Pancreas (tissue), 10 donors: ENCODE data around the gene GAGE1. TPM values are rescaled to one million over a fixed set of nuclear protein-coding genes. Genes with fewer than 3 reads are reported as not detected.

Experiments used
- ATAC-seq, 4 donors: fragments of 200-7000 bp; cut with Tn5 transposase; one replicate each; pipeline versions ENCODE4 v1.8.0 to v1.9.1; 2020; ENCODE audit warnings: mild to moderate bottlenecking in 4 of 4, moderate library complexity in 4 of 4
- DNase-seq, 6 donors: peaks; one replicate each; pipeline ENCODE4 v3.0.0-alpha.2; 2020
- FAIRE-seq: peaks from 2 replicates; lab custom pipeline; 2012; peaks lifted over from hg19 to GRCh38; lab: Jason Lieb, UNC
- H3K27ac ChIP-seq, 4 donors: fragments of 200-600 bp; sonication (generic); 1 replicate in 3 of 4; 2 replicates in 1 of 4; pipeline versions ENCODE4 v1.5.0 to v1.8.0; 2020
- H3K27me3 ChIP-seq, 4 donors: fragments of 200-600 bp; one replicate each; pipeline ENCODE4 v1.8.0; 2021
- H3K36me3 ChIP-seq, 3 donors: fragments of 200-600 bp; sonication (generic) in 1 of 3; one replicate each; pipeline versions ENCODE4 v1.5.0 to v1.8.0; 2020 to 2021
- H3K4me1 ChIP-seq, 3 donors: fragments of 200-600 bp; one replicate each; pipeline ENCODE4 v1.8.0; 2021
- H3K4me3 ChIP-seq, 4 donors: fragments of 200-600 bp; sonication (generic) in 2 of 4; one replicate each; pipeline versions ENCODE4 v1.5.0 to v1.8.0; 2020 to 2021
- H3K9me3 ChIP-seq, 4 donors: fragments of 200-600 bp; one replicate each; pipeline ENCODE4 v1.8.0; 2021
- CTCF ChIP-seq, 4 donors: fragments of 200-600 bp; sonication (generic) in 3 of 4; IDR thresholded peaks; one replicate each; pipeline versions ENCODE4 v1.5.0 to v1.8.0; 2021; ENCODE audit warnings: antibody characterized with exemption in 4 of 4
- WGBS, 2 donors: extraction: QIAGEN DNeasy Blood & Tissue Kit; methylation state at CpG; one replicate each; pipeline ENCODE4 v1.1.7; 2013; 5-methylcytosine and 5-hydroxymethylcytosine counted together
- intact Hi-C, 3 donors: fragments of 100-400 bp; cut with DNase I; formaldehyde crosslinking; loops; one replicate each; pipeline versions ENCODE4 v1.11.1 to v1.14.2; 2022
- polyA plus RNA-seq, 2 donors: library from polyadenylated mRNA; stranded (reverse); fragments of 200-250 nt; gene quantifications; one replicate each; pipeline ENCODE4 v1.2.3, GENCODE V29; 2013
- total RNA-seq, 6 donors: library from RNA; stranded (reverse); fragmentation: NEBNext Ultra II Directional in 4 of 6; extraction: Animal tissue kit (Norgen Biotek cat#: 25700) in 4 of 6; gene quantifications; one replicate each; pipeline versions ENCODE4 v1.2.1 to v1.2.4, GENCODE V29; 2021 to 2023
- donor health status: healthy with polysubstance abuse.
- donor health status: DM: no; HTN: no; CAD: no; lungs with moderate emphysema.
- donor health status: DM: no; HTN: no; CAD: no.
- donor health status: control.
- donor health status: control.
- donor health status: Bipolar disorder and iron deficiency.
- donor health status: DM: yes; HTN: yes; CAD: no.
- donor health status: DM: no; HTN: no; CAD: no.
- donor health status: DM: no; HTN: no; CAD: no.
- donor health status: DM: yes; HTN: yes; CAD: no.

Gene GAGE1
- total and polyA plus RNA-seq, 8 donors, result 0.44 TPM; not detected in 7

GRCh38 chrX:49610718-49611310 is 12.0 kb downstream of the GAGE1 start:
- Histone ChIP-seq H3K4me3 (no peak overlapping the region), H3K27me3 (peaks cover 0 to 12% (median 0%) of the 10 kb centered on the region in 4 donors), H3K36me3 (no peaks in the 10 kb centered on the region), H3K27ac (no peak overlapping the region), H3K9me3 (no peaks in the 10 kb centered on the region), H3K4me1 (no peaks in the 10 kb centered on the region)
- intact Hi-C loops, result no loop called here
- 18 to 31% methylated on average over 7 of the region's 7 CpGs for WGBS, 2 donors
- FAIRE-seq, result no peak
- DNase-seq, result no peak
- no peak for ATAC-seq
- TF ChIP-seq CTCF (IDR thresholded peaks at IDR 0.05), result no peak

GRCh38 chrX:49618574-49618973 is 19.8 kb downstream of the GAGE1 start:
- Histone ChIP-seq H3K4me1 (no peaks in the 10 kb centered on the region), H3K36me3 (no peaks in the 10 kb centered on the region), H3K9me3 (no peaks in the 10 kb centered on the region), H3K27ac (no peak overlapping the region), H3K4me3 (no peak overlapping the region), H3K27me3 (no peaks in the 10 kb centered on the region)
- WGBS, 2 donors, result 58 to 86% methylated on average over 2 of the region's 2 CpGs
- intact Hi-C loops, result no loop called here
- ATAC-seq (no peak), DNase-seq (no peak), FAIRE-seq (no peak)
- TF ChIP-seq CTCF (IDR thresholded peaks at IDR 0.05), result no peak

DNA sequence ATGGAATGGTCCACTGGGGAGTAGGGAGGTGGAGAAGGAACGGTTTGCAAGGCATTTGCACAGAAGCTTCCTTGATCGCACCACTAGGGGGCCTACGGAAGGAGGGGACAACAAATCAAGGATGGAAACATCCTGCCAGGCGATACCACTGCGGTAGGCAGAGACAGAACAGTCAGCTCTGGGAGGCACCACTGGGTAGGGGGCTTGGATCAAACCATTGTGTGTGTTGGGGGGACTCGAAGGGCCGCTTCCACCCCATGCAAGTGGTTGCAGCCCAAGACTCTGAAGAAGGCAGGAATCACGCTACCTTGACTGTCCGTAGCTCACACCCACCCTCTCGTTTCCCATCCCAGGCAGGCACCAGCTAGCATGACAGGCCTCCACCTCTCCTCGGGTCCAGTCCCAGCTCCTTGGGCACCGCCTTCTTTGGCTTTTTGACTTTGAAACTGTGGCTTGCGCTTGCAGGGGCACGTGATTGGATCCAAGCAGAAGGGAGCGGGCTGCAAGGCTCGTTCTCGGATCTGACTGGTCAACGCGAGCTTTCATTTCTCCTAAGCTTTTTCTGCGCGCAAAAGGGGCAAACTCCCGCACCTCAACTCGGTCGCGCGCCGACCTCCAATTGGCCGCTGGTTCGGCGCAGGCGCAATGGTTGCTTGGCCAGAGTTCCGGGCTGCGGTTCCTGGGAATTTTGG is 28.4 kb downstream of the GAGE1 start:
- no peaks in the 10 kb centered on the region for H3K9me3 ChIP-seq
- FAIRE-seq, result no peak
- ATAC-seq, result peak in 2 of 4 donors; percentile 46 to 55
- 54 to 63% methylated on average over 33 of the region's 33 CpGs for WGBS, 2 donors
- intact Hi-C loops, result no loop called here
- no peaks in the 10 kb centered on the region for H3K36me3 ChIP-seq
- H3K27ac ChIP-seq, result no peak overlapping the region
- H3K4me1 ChIP-seq, result no peaks in the 10 kb centered on the region
- peak in 1 of 6 donors; percentile 16 for DNase-seq
- TF ChIP-seq CTCF (IDR thresholded peaks at IDR 0.05), result no peak
- peak overlapping the region in 1 of 4 donors; percentile 18 for H3K4me3 ChIP-seq
- no peaks in the 10 kb centered on the region for H3K27me3 ChIP-seq

DNA sequence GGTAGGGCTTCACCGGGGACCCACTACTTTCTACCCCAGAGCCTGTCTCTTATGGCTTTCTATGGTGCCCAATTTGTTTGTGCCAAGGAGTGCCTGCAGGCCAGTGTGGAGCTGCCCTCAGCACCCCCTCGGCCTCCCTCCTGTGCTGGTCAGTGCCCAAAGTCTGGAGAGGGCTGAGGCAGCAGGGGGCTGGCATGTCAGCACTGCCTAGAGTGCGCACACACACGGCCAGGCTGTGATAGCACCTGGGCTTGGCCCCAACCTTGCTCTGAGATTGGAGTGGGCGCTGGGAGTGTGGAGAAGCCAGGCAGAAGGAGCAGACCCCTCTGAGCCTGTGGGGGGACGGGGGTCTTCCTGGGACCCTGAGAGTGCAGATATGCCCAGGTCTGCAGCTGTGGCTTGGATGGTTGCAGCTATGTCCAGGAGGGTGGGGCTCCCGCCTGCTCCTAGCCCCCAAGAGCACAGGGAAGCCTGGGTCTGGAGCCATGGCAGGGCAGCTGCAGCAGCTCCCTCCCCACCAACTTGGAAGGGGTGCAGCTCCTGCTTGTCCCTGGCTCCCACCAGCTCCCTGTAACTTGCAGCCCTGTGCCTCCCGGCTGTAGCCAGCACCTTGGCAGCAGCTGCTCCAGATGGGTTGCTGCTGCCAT is 46.3 kb downstream of the GAGE1 start:
- no peaks in the 10 kb centered on the region for H3K4me1 ChIP-seq
- intact Hi-C loops, result no loop called here
- no peak overlapping the region for H3K4me3 ChIP-seq

More for the DNA sequence above, 46.3 kb downstream of the GAGE1 start:
- ATAC-seq (no peak), DNase-seq (no peak), FAIRE-seq (no peak)
- no peak overlapping the region for H3K27ac ChIP-seq
- WGBS, 2 donors, result 65 to 73% methylated on average over 8 of the region's 8 CpGs
- H3K27me3 ChIP-seq, result peaks cover 0 to 8% (median 0%) of the 10 kb centered on the region in 4 donors
- no peaks in the 10 kb centered on the region for H3K36me3 ChIP-seq
- TF ChIP-seq CTCF (IDR thresholded peaks at IDR 0.05), result no peak
- H3K9me3 ChIP-seq, result no peaks in the 10 kb centered on the region
